HEK293 (cell line): Measurements from ENCODE around the gene RAB6A.

Experiments
- FEZF1 ChIP-seq: fragments of 450-650 bp; formaldehyde crosslinking; IDR thresholded peaks from 2 replicates; pipeline ENCODE4 v1.5.1; 2016; ENCODE audit warnings: missing biosample characterization, missing genetic modification characterization
- GFI1B ChIP-seq: fragments of 450-650 bp; formaldehyde crosslinking; IDR thresholded peaks from 2 replicates; pipeline ENCODE4 v1.5.1; 2016; ENCODE audit warnings: missing biosample characterization, missing genetic modification characterization
- GLIS1 ChIP-seq: fragments of 450-650 bp; formaldehyde crosslinking; IDR thresholded peaks from 2 replicates; pipeline ENCODE4 v1.5.1; 2016; ENCODE audit warnings: missing biosample characterization, missing genetic modification characterization
- HOXC10 ChIP-seq: sonication (generic); formaldehyde crosslinking; IDR thresholded peaks from 2 replicates; pipeline ENCODE4 v1.8.1; 2023; ENCODE audit warnings: mild to moderate bottlenecking, missing genetic modification reagents
- REPIN1 ChIP-seq: fragments of 450-650 bp; formaldehyde crosslinking; IDR thresholded peaks from 2 replicates; pipeline ENCODE4 v1.5.1; 2017; ENCODE audit warnings: missing biosample characterization, missing genetic modification characterization, low read depth
- SP7 ChIP-seq: fragments of 450-650 bp; formaldehyde crosslinking; IDR thresholded peaks from 2 replicates; pipeline ENCODE4 v1.5.1; 2016; ENCODE audit warnings: missing biosample characterization, missing genetic modification characterization
- ZFHX2 ChIP-seq: fragments of 450-650 bp; formaldehyde crosslinking; conservative IDR thresholded peaks from 2 replicates; pipeline ENCODE4 v1.5.1; 2016; ENCODE audit warnings: missing biosample characterization, missing genetic modification characterization
- ZNF175 ChIP-seq: fragments of 450-650 bp; formaldehyde crosslinking; IDR thresholded peaks from 2 replicates; pipeline ENCODE4 v1.5.1; 2016; ENCODE audit warnings: missing biosample characterization, missing genetic modification characterization
- ZNF416 ChIP-seq: fragments of 450-650 bp; formaldehyde crosslinking; IDR thresholded peaks from 2 replicates; pipeline ENCODE4 v1.5.1; 2016; ENCODE audit warnings: missing biosample characterization, missing genetic modification characterization
- ZNF426 ChIP-seq: fragments of 450-650 bp; formaldehyde crosslinking; IDR thresholded peaks from 2 replicates; pipeline ENCODE4 v1.5.1; 2017; ENCODE audit warnings: missing biosample characterization, missing genetic modification characterization, mild to moderate bottlenecking, inconsistent platforms, moderate library complexity
- ZNF571 ChIP-seq: fragments of 450-650 bp; formaldehyde crosslinking; IDR thresholded peaks from 2 replicates; pipeline ENCODE4 v1.5.0; 2017; ENCODE audit warnings: missing biosample characterization, missing genetic modification characterization
- ZNF747 ChIP-seq: fragments of 450-650 bp; formaldehyde crosslinking; IDR thresholded peaks from 2 replicates; pipeline ENCODE4 v1.5.1; 2016; ENCODE audit warnings: missing biosample characterization, missing genetic modification characterization
- ZNF76 ChIP-seq: fragments of 450-650 bp; formaldehyde crosslinking; IDR thresholded peaks from 2 replicates; pipeline ENCODE4; 2016; ENCODE audit warnings: low read depth, missing biosample characterization, missing genetic modification characterization, borderline replicate concordance
- ZNF837 ChIP-seq: fragments of 450-650 bp; formaldehyde crosslinking; IDR thresholded peaks from 2 replicates; pipeline ENCODE4 v1.5.1; 2016; ENCODE audit warnings: missing biosample characterization, missing genetic modification characterization
- TF ChIP-seq, protein P1 (sequence below): sonication (generic); formaldehyde crosslinking; IDR thresholded peaks from 2 replicates; pipeline ENCODE4 v1.8.1; 2022; ENCODE audit warnings: mild to moderate bottlenecking, moderate library complexity, missing genetic modification reagents
- TF ChIP-seq, protein P2 (sequence below): fragments of 450-650 bp; formaldehyde crosslinking; conservative IDR thresholded peaks from 2 replicates; pipeline ENCODE4 v1.5.1; 2016; ENCODE audit warnings: low read depth, missing biosample characterization, missing genetic modification characterization
- TF ChIP-seq, protein P3 (sequence below): fragments of 450-650 bp; formaldehyde crosslinking; IDR thresholded peaks from 2 replicates; pipeline ENCODE4 v1.5.1; 2016; ENCODE audit warnings: missing biosample characterization, missing genetic modification characterization
- TF ChIP-seq, protein P4 (sequence below): fragments of 450-650 bp; formaldehyde crosslinking; IDR thresholded peaks from 2 replicates; pipeline ENCODE4 v1.5.1; 2016; ENCODE audit warnings: missing biosample characterization, missing genetic modification characterization, borderline replicate concordance
- TF ChIP-seq, protein P5 (sequence below): fragments of 450-650 bp; formaldehyde crosslinking; IDR thresholded peaks from 2 replicates; pipeline ENCODE4 v1.5.1; 2016; ENCODE audit warnings: missing biosample characterization, missing genetic modification characterization
- TF ChIP-seq, protein P6 (sequence below): fragments of 450-650 bp; formaldehyde crosslinking; IDR thresholded peaks from 2 replicates; pipeline ENCODE4 v1.5.1; 2016; ENCODE audit warnings: missing biosample characterization, missing genetic modification characterization, borderline replicate concordance

RAB6A gene

DNA sequence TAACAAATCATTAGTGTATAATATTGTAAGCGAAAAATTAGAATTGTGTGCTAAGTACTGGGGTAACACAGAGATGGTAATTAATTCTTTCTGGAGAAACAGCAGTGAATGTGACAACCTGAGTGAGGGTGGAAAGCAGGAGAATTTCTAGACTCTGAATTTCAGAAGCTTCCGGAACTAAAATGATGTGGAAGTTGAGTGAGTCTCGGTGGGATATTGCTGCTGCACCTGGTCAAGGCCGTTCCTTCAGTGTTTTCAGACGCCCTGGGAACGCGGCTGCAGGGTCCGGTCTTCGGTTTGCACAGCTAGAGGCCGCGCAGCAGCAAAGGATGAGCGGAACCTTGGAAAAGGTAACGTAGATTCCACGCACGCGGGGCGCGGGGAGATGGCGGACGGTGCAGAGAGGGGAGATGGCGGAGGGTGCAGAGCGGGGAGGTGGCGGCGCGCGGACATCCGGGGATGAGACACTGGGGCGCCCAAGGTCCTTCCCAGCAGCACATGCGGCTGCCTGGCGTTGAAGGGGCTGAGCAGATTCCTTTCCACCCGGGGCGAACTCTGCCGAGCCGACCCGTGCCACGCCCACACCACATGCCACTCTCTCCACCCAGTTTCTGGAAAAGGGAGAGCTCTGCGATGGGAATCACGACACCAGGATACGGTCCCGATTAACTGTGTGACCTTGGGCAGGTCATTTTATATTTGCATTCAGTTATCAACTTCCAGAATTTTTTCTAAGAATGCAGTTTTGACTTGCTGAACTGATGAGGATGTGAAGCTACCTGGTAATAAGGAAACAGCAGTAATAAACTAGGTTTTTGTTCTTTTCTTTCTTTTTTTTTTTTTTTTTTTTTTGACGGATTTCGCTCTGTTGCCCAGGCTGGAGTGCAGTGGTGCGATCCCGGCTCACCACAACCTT, 27.0 kb upstream of the RAB6A start, which contains the start of gene MRPL48 (continued):
- TF ChIP-seq, protein P1, sequence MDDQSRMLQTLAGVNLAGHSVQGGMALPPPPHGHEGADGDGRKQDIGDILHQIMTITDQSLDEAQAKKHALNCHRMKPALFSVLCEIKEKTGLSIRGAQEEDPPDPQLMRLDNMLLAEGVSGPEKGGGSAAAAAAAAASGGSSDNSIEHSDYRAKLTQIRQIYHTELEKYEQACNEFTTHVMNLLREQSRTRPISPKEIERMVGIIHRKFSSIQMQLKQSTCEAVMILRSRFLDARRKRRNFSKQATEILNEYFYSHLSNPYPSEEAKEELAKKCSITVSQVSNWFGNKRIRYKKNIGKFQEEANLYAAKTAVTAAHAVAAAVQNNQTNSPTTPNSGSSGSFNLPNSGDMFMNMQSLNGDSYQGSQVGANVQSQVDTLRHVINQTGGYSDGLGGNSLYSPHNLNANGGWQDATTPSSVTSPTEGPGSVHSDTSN = 0 out of 2 replicates have a peak, but pooled peaks have one; percentile 64
- no peak for TF ChIP-seq ZNF571 (tag by site-specific recombination)
- TF ChIP-seq, protein P2, sequence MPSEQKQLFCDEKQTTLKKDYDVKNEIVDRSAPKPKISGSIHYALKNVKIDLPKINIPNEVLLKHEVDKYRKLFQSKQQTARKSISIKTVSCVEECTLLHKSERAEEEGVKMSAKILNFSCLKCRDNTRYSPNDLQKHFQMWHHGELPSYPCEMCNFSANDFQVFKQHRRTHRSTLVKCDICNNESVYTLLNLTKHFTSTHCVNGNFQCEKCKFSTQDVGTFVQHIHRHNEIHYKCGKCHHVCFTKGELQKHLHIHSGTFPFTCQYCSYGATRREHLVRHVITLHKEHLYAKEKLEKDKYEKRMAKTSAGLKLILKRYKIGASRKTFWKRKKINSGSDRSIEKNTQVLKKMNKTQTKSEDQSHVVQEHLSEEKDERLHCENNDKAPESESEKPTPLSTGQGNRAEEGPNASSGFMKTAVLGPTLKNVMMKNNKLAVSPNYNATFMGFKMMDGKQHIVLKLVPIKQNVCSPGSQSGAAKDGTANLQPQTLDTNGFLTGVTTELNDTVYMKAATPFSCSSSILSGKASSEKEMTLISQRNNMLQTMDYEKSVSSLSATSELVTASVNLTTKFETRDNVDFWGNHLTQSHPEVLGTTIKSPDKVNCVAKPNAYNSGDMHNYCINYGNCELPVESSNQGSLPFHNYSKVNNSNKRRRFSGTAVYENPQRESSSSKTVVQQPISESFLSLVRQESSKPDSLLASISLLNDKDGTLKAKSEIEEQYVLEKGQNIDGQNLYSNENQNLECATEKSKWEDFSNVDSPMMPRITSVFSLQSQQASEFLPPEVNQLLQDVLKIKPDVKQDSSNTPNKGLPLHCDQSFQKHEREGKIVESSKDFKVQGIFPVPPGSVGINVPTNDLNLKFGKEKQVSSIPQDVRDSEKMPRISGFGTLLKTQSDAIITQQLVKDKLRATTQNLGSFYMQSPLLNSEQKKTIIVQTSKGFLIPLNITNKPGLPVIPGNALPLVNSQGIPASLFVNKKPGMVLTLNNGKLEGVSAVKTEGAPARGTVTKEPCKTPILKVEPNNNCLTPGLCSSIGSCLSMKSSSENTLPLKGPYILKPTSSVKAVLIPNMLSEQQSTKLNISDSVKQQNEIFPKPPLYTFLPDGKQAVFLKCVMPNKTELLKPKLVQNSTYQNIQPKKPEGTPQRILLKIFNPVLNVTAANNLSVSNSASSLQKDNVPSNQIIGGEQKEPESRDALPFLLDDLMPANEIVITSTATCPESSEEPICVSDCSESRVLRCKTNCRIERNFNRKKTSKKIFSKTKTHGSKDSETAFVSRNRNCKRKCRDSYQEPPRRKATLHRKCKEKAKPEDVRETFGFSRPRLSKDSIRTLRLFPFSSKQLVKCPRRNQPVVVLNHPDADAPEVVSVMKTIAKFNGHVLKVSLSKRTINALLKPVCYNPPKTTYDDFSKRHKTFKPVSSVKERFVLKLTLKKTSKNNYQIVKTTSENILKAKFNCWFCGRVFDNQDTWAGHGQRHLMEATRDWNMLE (tag by site-specific recombination) = peak; percentile 74
- TF ChIP-seq ZNF76 (tag by site-specific recombination) = peak; percentile 91
- TF ChIP-seq, protein P3, sequence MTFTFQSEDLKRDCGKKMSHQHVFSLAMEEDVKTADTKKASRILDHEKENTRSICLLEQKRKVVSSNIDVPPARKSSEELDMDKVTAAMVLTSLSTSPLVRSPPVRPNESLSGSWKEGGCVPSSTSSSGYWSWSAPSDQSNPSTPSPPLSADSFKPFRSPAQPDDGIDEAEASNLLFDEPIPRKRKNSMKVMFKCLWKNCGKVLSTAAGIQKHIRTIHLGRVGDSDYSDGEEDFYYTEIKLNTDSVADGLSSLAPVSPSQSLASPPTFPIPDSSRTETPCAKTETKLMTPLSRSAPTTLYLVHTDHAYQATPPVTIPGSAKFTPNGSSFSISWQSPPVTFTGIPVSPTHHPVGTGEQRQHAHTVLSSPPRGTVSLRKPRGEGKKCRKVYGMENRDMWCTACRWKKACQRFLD (tag by site-specific recombination) = no peak
- TF ChIP-seq, protein P4, sequence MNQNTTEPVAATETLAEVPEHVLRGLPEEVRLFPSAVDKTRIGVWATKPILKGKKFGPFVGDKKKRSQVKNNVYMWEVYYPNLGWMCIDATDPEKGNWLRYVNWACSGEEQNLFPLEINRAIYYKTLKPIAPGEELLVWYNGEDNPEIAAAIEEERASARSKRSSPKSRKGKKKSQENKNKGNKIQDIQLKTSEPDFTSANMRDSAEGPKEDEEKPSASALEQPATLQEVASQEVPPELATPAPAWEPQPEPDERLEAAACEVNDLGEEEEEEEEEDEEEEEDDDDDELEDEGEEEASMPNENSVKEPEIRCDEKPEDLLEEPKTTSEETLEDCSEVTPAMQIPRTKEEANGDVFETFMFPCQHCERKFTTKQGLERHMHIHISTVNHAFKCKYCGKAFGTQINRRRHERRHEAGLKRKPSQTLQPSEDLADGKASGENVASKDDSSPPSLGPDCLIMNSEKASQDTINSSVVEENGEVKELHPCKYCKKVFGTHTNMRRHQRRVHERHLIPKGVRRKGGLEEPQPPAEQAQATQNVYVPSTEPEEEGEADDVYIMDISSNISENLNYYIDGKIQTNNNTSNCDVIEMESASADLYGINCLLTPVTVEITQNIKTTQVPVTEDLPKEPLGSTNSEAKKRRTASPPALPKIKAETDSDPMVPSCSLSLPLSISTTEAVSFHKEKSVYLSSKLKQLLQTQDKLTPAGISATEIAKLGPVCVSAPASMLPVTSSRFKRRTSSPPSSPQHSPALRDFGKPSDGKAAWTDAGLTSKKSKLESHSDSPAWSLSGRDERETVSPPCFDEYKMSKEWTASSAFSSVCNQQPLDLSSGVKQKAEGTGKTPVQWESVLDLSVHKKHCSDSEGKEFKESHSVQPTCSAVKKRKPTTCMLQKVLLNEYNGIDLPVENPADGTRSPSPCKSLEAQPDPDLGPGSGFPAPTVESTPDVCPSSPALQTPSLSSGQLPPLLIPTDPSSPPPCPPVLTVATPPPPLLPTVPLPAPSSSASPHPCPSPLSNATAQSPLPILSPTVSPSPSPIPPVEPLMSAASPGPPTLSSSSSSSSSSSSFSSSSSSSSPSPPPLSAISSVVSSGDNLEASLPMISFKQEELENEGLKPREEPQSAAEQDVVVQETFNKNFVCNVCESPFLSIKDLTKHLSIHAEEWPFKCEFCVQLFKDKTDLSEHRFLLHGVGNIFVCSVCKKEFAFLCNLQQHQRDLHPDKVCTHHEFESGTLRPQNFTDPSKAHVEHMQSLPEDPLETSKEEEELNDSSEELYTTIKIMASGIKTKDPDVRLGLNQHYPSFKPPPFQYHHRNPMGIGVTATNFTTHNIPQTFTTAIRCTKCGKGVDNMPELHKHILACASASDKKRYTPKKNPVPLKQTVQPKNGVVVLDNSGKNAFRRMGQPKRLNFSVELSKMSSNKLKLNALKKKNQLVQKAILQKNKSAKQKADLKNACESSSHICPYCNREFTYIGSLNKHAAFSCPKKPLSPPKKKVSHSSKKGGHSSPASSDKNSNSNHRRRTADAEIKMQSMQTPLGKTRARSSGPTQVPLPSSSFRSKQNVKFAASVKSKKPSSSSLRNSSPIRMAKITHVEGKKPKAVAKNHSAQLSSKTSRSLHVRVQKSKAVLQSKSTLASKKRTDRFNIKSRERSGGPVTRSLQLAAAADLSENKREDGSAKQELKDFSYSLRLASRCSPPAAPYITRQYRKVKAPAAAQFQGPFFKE (tag by site-specific recombination) = no peak; the same call in 1 of the 2 replicates
- TF ChIP-seq SP7 (tag by site-specific recombination) = peak; percentile 92
- TF ChIP-seq ZNF426 (tag by site-specific recombination) = no peak
- TF ChIP-seq GFI1B (tag by site-specific recombination) = no peak
- TF ChIP-seq, protein P5, sequence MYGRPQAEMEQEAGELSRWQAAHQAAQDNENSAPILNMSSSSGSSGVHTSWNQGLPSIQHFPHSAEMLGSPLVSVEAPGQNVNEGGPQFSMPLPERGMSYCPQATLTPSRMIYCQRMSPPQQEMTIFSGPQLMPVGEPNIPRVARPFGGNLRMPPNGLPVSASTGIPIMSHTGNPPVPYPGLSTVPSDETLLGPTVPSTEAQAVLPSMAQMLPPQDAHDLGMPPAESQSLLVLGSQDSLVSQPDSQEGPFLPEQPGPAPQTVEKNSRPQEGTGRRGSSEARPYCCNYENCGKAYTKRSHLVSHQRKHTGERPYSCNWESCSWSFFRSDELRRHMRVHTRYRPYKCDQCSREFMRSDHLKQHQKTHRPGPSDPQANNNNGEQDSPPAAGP = peak; percentile 96
- peak; percentile 75 for TF ChIP-seq FEZF1 (tag by site-specific recombination)
- no peak for TF ChIP-seq ZNF837 (tag by site-specific recombination)
- TF ChIP-seq, protein P6, sequence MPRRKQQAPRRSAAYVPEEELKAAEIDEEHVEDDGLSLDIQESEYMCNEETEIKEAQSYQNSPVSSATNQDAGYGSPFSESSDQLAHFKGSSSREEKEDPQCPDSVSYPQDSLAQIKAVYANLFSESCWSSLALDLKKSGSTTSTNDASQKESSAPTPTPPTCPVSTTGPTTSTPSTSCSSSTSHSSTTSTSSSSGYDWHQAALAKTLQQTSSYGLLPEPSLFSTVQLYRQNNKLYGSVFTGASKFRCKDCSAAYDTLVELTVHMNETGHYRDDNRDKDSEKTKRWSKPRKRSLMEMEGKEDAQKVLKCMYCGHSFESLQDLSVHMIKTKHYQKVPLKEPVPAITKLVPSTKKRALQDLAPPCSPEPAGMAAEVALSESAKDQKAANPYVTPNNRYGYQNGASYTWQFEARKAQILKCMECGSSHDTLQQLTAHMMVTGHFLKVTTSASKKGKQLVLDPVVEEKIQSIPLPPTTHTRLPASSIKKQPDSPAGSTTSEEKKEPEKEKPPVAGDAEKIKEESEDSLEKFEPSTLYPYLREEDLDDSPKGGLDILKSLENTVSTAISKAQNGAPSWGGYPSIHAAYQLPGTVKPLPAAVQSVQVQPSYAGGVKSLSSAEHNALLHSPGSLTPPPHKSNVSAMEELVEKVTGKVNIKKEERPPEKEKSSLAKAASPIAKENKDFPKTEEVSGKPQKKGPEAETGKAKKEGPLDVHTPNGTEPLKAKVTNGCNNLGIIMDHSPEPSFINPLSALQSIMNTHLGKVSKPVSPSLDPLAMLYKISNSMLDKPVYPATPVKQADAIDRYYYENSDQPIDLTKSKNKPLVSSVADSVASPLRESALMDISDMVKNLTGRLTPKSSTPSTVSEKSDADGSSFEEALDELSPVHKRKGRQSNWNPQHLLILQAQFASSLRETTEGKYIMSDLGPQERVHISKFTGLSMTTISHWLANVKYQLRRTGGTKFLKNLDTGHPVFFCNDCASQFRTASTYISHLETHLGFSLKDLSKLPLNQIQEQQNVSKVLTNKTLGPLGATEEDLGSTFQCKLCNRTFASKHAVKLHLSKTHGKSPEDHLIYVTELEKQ (tag by site-specific recombination) = 0 out of 2 replicates have a peak, but pooled peaks have one; percentile 45
- no peak; the same call in none of the 2 replicates for TF ChIP-seq ZFHX2 (tag by site-specific recombination)
- peak; percentile 19; the same call in 1 of the 2 replicates for TF ChIP-seq GLIS1 (tag by site-specific recombination)
- TF ChIP-seq ZNF175 (tag by site-specific recombination) = no peak
- TF ChIP-seq ZNF747 (tag by site-specific recombination) = no peak
- no peak for TF ChIP-seq HOXC10 (CRISPR knock-in tag)
- peak; percentile 50; the same call in 1 of the 2 replicates for TF ChIP-seq REPIN1 (tag by site-specific recombination)
- TF ChIP-seq ZNF416 (tag by site-specific recombination) = no peak
